HepG2 (cell line): Measurements from ENCODE around the gene PLB1. TPM values are rescaled to one million over a fixed set of nuclear protein-coding genes. Genes with fewer than 3 reads are reported as not detected.

Source experiments
- ATAC-seq: fragments of 200-7000 bp; cut with Tn5 transposase; 3 replicates; pipeline ENCODE4 v1.9.1; 2020; ENCODE audit warnings: mild to moderate bottlenecking, moderate library complexity
- BruUV-seq: library from RNA; stranded (reverse); fragments of 400-500 nt; replicated peaks from 2 replicates; lab custom pipeline; 2021; lab: Mats Ljungman, UMichigan
- CTCF ChIA-PET: fragments of 300-600 bp; formaldehyde crosslinking; extraction: SDS; loops from one replicate; lab custom pipeline; 2021; ENCODE audit warnings: low total read pairs, inconsistent platforms, low intra/inter-chr PET ratio; lab: Yijun Ruan, JAX
- POLR2A ChIA-PET: fragments of 350-600 bp; sonication (Branson Sonifier 250); formaldehyde crosslinking; loops from one replicate; lab custom pipeline; 2020; ENCODE audit warnings: antibody characterized with exemption, inconsistent platforms; lab: Yijun Ruan, JAX
- DNase-seq: peaks from one replicate; pipeline ENCODE4 v3.0.0-alpha.2; 2015; ENCODE audit warnings: low spot score
- FAIRE-seq: peaks from 3 replicates; lab custom pipeline; 2011; peaks lifted over from hg19 to GRCh38; lab: Jason Lieb, UNC
- H2AFZ ChIP-seq: one replicate; pipeline ENCODE4 v1.6.1; 2011; ENCODE audit warnings: low read length, inconsistent platforms
- H3K27ac ChIP-seq: fragments of 300-600 bp; 3 replicates; pipeline ENCODE4 v1.8.0; 2011; ENCODE audit warnings: mixed run types, mild to moderate bottlenecking, mixed read lengths, low read length, inconsistent platforms; ENCODE audit not compliant: insufficient read depth; ENCODE audit errors: extremely low read length
- H3K27me3 ChIP-seq, 2 experiments: fragments of 200-600 bp in 1 of 2; 2 replicates in 1 of 2; 3 replicates in 1 of 2; pipeline versions ENCODE4 v1.6.0 to v1.8.0; 2011; ENCODE audit warnings: low read length in 2 of 2, mild to moderate bottlenecking in 2 of 2, moderate library complexity in 2 of 2, inconsistent platforms in 1 of 2; ENCODE audit not compliant: insufficient read depth in 2 of 2, control insufficient read depth in 1 of 2
- H3K36me3 ChIP-seq, 2 experiments: fragments of 200-600 bp in 1 of 2; replicated peaks in 1 of 2; 2 replicates in 1 of 2; 3 replicates in 1 of 2; pipeline versions ENCODE4 v1.5.1 to v1.8.0; 2011; ENCODE audit warnings: low read length in 2 of 2, inconsistent platforms in 1 of 2; ENCODE audit not compliant: insufficient read depth in 2 of 2, control insufficient read depth in 1 of 2
- H3K4me1 ChIP-seq: 2 replicates; pipeline ENCODE4 v1.5.1; 2012; ENCODE audit warnings: low read length, inconsistent platforms; ENCODE audit not compliant: insufficient read depth
- H3K4me2 ChIP-seq: 2 replicates; pipeline ENCODE4 v1.6.0; 2011; ENCODE audit warnings: low read depth, low read length, inconsistent platforms
- H3K4me3 ChIP-seq, 3 experiments: fragments of 200-600 bp in 1 of 3; sonication (generic), shearing (Covaris generic) in 1 of 3; replicated peaks in 1 of 3; 2 replicates each; pipeline ENCODE4 v1.5.1; 2011 to 2016; ENCODE audit warnings: low read length in 3 of 3, inconsistent platforms in 2 of 3, low read depth in 2 of 3, mild to moderate bottlenecking in 2 of 3, control low read depth in 1 of 3, mixed read lengths in 1 of 3; ENCODE audit not compliant: insufficient read depth in 1 of 3
- H3K79me2 ChIP-seq: one replicate; pipeline ENCODE4 v1.6.1; 2011; ENCODE audit warnings: low read length, inconsistent platforms; ENCODE audit not compliant: insufficient read depth
- H3K9ac ChIP-seq: 2 replicates; pipeline ENCODE4 v1.6.0; 2011; ENCODE audit warnings: mild to moderate bottlenecking, low read depth, low read length, inconsistent platforms; ENCODE audit not compliant: insufficient read depth
- H3K9me3 ChIP-seq: 2 replicates; pipeline ENCODE4 v1.5.1; 2012; ENCODE audit warnings: mild to moderate bottlenecking, low read length
- H4K20me1 ChIP-seq: 2 replicates; pipeline ENCODE4 v1.6.0; 2011; ENCODE audit warnings: inconsistent platforms, mild to moderate bottlenecking, low read length, moderate library complexity; ENCODE audit not compliant: insufficient read depth
- LRRFIP1 ChIP-seq: sonication (generic); formaldehyde crosslinking; conservative IDR thresholded peaks from 2 replicates; pipeline ENCODE4 v1.4.0; 2020; ENCODE audit warnings: missing genetic modification reagents
- ZNF333 ChIP-seq: sonication (generic); formaldehyde crosslinking; IDR thresholded peaks from 2 replicates; pipeline ENCODE4 v1.4.0; 2020; ENCODE audit warnings: mild to moderate bottlenecking, missing genetic modification reagents, borderline replicate concordance
- ZNF773 ChIP-seq: sonication (generic); formaldehyde crosslinking; IDR thresholded peaks from 2 replicates; pipeline ENCODE4 v1.4.0; 2020; ENCODE audit warnings: missing genetic modification reagents, borderline replicate concordance
- WGBS: methylation state at CpG from one replicate; pipeline ENCODE4 v1.1.6; 2017; ENCODE audit warnings: low lambda C conversion rate; 5-methylcytosine and 5-hydroxymethylcytosine counted together
- in situ Hi-C: cut with HindIII; loops from 2 replicates; pipeline ENCODE4 v1.10.0; 2017; ENCODE audit warnings: low pct_unique_long_range_greater_than_20kb; ENCODE audit not compliant: extremely low pct_ligation_motif_present
- intact Hi-C: fragments of 100-400 bp; cut with micrococcal nuclease; formaldehyde crosslinking; loops from one replicate; pipeline ENCODE4 v1.10.0; 2022; ENCODE audit not compliant: unreplicated experiment
- polyA plus RNA-seq, 8 experiments: library from polyadenylated mRNA; depleted of rRNA in 3 of 8; stranded (reverse) in 7 of 8; unstranded in 1 of 8; fragments of >200 nt; fragmentation: Illumina TruSeq in 4 of 8; extraction: Trizol in 4 of 8; gene quantifications; 2 replicates each; pipeline versions ENCODE4 v1.2.1 to v1.2.3, GENCODE V29; 2011 to 2016; ENCODE audit warnings: low read depth in 4 of 8, missing spikeins in 1 of 8, mixed read lengths in 1 of 8; ENCODE audit not compliant: insufficient read depth in 1 of 8
- total RNA-seq, 5 experiments: library from RNA; depleted of rRNA; stranded (reverse); fragments of >200 nt; fragmentation: Illumina TruSeq; extraction: Trizol; gene quantifications; 2 replicates each; pipeline ENCODE4 v1.2.3, GENCODE V29; 2016; ENCODE audit warnings: low read depth in 1 of 5
- TF ChIP-seq, protein P1 (sequence below): sonication (generic); formaldehyde crosslinking; conservative IDR thresholded peaks from 2 replicates; pipeline ENCODE4 v1.8.0; 2022; ENCODE audit warnings: missing genetic modification reagents

The PLB1 gene
- total and polyA plus RNA-seq, 2 of the 13 experiments (the other 11 are each of a cell fraction or from before 2014, with no cell fraction given): 0.20 to 1.8 TPM

DNA sequence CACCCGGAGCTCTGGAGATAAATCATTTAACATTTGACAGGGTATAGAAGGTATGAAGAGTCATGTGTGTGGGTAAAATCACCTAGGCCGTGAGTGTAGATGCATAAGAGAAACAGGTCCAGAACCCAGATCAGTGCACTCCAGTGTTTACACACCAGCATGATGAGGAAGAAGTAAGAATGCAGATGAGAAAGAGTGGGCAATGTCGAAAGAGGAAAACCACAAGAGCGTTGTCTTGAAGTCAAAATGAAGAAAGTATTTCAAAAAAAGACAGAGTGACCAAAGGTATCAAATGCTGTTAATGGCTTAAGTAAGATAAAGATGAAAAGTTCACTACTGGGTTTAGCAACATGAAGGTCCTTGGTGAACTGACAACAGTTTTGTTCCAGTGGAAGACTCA is 32.0 kb upstream of the PLB1 start:
- ChIA-PET CTCF (no interaction called here), POLR2A (no interaction called here)
- ATAC-seq (no peak), FAIRE-seq (no peak), DNase-seq (no peak)
- H3K27ac ChIP-seq: no peak overlapping the region
- BruUV-seq: no TSS peak
- no peak overlapping the region for H3K4me3 ChIP-seq
- in situ Hi-C loops (no loop called here), intact Hi-C loops (no loop called here)
- H3K9me3 ChIP-seq: no peaks in the 10 kb centered on the region
- H2AFZ ChIP-seq: no peak overlapping the region
- no peak overlapping the region for H3K9ac ChIP-seq
- 28% methylated on average over 4 of the region's 4 CpGs for WGBS
- no peaks in the 10 kb centered on the region for H4K20me1 ChIP-seq
- H3K4me2 ChIP-seq: no peak overlapping the region
- H3K79me2 ChIP-seq: no peaks in the 10 kb centered on the region
- peaks cover 0 to 14% of the 10 kb centered on the region in 2 experiments; a peak in 2 of 5 replicates for H3K27me3 ChIP-seq
- 0 out of 2 replicates have a peak, but pooled peaks cover 5% of the 10 kb centered on the region for H3K4me1 ChIP-seq
- TF ChIP-seq LRRFIP1 (CRISPR knock-in tag) (no peak), ZNF333 (CRISPR knock-in tag) (no peak), ZNF773 (CRISPR knock-in tag) (no peak)
- TF ChIP-seq, protein P1, sequence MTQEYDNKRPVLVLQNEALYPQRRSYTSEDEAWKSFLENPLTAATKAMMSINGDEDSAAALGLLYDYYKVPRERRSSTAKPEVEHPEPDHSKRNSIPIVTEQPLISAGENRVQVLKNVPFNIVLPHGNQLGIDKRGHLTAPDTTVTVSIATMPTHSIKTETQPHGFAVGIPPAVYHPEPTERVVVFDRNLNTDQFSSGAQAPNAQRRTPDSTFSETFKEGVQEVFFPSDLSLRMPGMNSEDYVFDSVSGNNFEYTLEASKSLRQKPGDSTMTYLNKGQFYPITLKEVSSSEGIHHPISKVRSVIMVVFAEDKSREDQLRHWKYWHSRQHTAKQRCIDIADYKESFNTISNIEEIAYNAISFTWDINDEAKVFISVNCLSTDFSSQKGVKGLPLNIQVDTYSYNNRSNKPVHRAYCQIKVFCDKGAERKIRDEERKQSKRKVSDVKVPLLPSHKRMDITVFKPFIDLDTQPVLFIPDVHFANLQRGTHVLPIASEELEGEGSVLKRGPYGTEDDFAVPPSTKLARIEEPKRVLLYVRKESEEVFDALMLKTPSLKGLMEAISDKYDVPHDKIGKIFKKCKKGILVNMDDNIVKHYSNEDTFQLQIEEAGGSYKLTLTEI (CRISPR knock-in tag): no peak
- H3K36me3 ChIP-seq: no peaks in the 10 kb centered on the region
